K562 (cell line): ENCODE measurements around the gene SIRT2. TPM values are rescaled to one million over a fixed set of nuclear protein-coding genes. Genes with fewer than 3 reads are reported as not detected.

Source experiments
- ATAC-seq: fragments of 200-7000 bp; cut with Tn5 transposase; 3 replicates; pipeline ENCODE4 v1.9.1; 2020; ENCODE audit warnings: moderate library complexity
- BruUV-seq: library from RNA; stranded (reverse); fragments of 400-500 nt; replicated peaks from 2 replicates; lab custom pipeline; 2021; lab: Mats Ljungman, UMichigan
- CTCF ChIA-PET: fragments of 300-600 bp; formaldehyde crosslinking; extraction: SDS; loops from one replicate; lab custom pipeline; 2021; ENCODE audit warnings: low intra/inter-chr PET ratio; lab: Yijun Ruan, JAX
- POLR2A ChIA-PET: fragments of 300-600, 350-650 bp; sonication (Branson Sonifier 250); formaldehyde crosslinking; extraction: SDS; loops from one replicate; lab custom pipeline; 2021; ENCODE audit warnings: antibody characterized with exemption, inconsistent platforms; lab: Yijun Ruan, JAX
- DNase-seq, 4 experiments: peaks; one replicate each; pipeline versions ENCODE4 v3.0.0 to v3.0.0-alpha.2; 2011 to 2018; ENCODE audit warnings: low spot score in 3 of 4, mixed read lengths in 3 of 4; ENCODE audit errors: extremely low read depth in 1 of 4
- FAIRE-seq: peaks from 2 replicates; lab custom pipeline; 2011; peaks lifted over from hg19 to GRCh38; lab: Jason Lieb, UNC
- H2AFZ ChIP-seq: 2 replicates; pipeline ENCODE4 v1.6.0; 2011; ENCODE audit warnings: low read depth, low read length, control low read depth, inconsistent platforms
- H3K27ac ChIP-seq: fragments of 200-600 bp; 3 replicates; pipeline ENCODE4 v1.8.0; 2011; ENCODE audit warnings: low read depth, mild to moderate bottlenecking, control low read depth, inconsistent platforms, low read length, moderate library complexity, mixed read lengths; ENCODE audit errors: extremely low read depth
- H3K27me3 ChIP-seq, 2 experiments: fragments of 300-600 bp in 1 of 2; 2 replicates in 1 of 2; 3 replicates in 1 of 2; pipeline versions ENCODE4 v1.6.0 to v1.8.0; 2011; ENCODE audit warnings: inconsistent platforms in 2 of 2, low read length in 2 of 2, mild to moderate bottlenecking in 1 of 2, mixed read lengths in 1 of 2, moderate library complexity in 1 of 2; ENCODE audit not compliant: control insufficient read depth in 2 of 2, insufficient read depth in 2 of 2
- H3K36me3 ChIP-seq: fragments of 300-600 bp; 3 replicates; pipeline ENCODE4 v1.8.0; 2011; ENCODE audit warnings: mild to moderate bottlenecking, low read length, inconsistent platforms; ENCODE audit not compliant: control insufficient read depth, insufficient read depth
- H3K4me1 ChIP-seq, 2 experiments: fragments of 200-600 bp in 1 of 2; replicated peaks in 1 of 2; 2 replicates in 1 of 2; 3 replicates in 1 of 2; pipeline versions ENCODE4 v1.5.1 to v1.8.0; 2011; ENCODE audit warnings: inconsistent platforms in 2 of 2, low read length in 2 of 2, mild to moderate bottlenecking in 1 of 2, mixed read lengths in 1 of 2, moderate library complexity in 1 of 2; ENCODE audit not compliant: control insufficient read depth in 2 of 2, insufficient read depth in 2 of 2
- H3K4me2 ChIP-seq: 2 replicates; pipeline ENCODE4 v1.6.1; 2011; ENCODE audit warnings: low read length, control low read depth, inconsistent platforms, mixed read lengths; ENCODE audit not compliant: insufficient read depth
- H3K4me3 ChIP-seq: fragments of 200-600 bp; sonication (generic), shearing (Covaris generic); 2 replicates; pipeline ENCODE4 v1.5.1; 2016; ENCODE audit warnings: control low read depth, inconsistent platforms
- H3K79me2 ChIP-seq: fragments of 200-600 bp; 3 replicates; pipeline ENCODE4 v1.8.0; 2011; ENCODE audit warnings: low read length, inconsistent platforms; ENCODE audit not compliant: control insufficient read depth, insufficient read depth
- H3K9ac ChIP-seq, 2 experiments: 2 replicates each; pipeline versions ENCODE4 v1.6.0 to v1.6.1; 2011; ENCODE audit warnings: low read depth in 2 of 2, low read length in 2 of 2, control low read depth in 1 of 2, inconsistent platforms in 1 of 2, mild to moderate bottlenecking in 1 of 2, mixed read lengths in 1 of 2; ENCODE audit not compliant: insufficient read depth in 1 of 2
- H3K9me1 ChIP-seq: one replicate; pipeline ENCODE4 v1.6.0; 2011; ENCODE audit warnings: inconsistent platforms, mild to moderate bottlenecking, low read length, moderate library complexity; ENCODE audit not compliant: control insufficient read depth, insufficient read depth
- H3K9me3 ChIP-seq: replicated peaks from 2 replicates; pipeline ENCODE4 v1.5.1; 2011; ENCODE audit warnings: low read depth, low read length, inconsistent platforms; ENCODE audit not compliant: control insufficient read depth, insufficient read depth
- H4K20me1 ChIP-seq: replicated peaks from 2 replicates; pipeline ENCODE4 v1.6.1; 2011; ENCODE audit warnings: low read length, inconsistent platforms, mixed read lengths; ENCODE audit not compliant: control insufficient read depth, insufficient read depth
- CBFA2T3 ChIP-seq: fragments of 450-650 bp; IDR thresholded peaks from 2 replicates; pipeline ENCODE4 v1.6.1; 2017
- CBX5 ChIP-seq: IDR thresholded peaks from 2 replicates; pipeline ENCODE4 v1.6.1; 2014; ENCODE audit warnings: low read depth, borderline replicate concordance
- CLOCK ChIP-seq: fragments of 250-450 bp; sonication (Bioruptor Pico); IDR thresholded peaks from 2 replicates; pipeline ENCODE4 v1.4.0; 2020; ENCODE audit warnings: mild to moderate bottlenecking, moderate library complexity, borderline replicate concordance
- DDX20 ChIP-seq: fragments of 450-650 bp; IDR thresholded peaks from 2 replicates; pipeline ENCODE4 v1.6.1; 2016; ENCODE audit warnings: missing genetic modification characterization, low read depth, mild to moderate bottlenecking, missing compliant biosample characterization, moderate library complexity
- HMGXB4 ChIP-seq: sonication (generic); formaldehyde crosslinking; IDR thresholded peaks from 2 replicates; pipeline ENCODE4 v1.8.1; 2023; ENCODE audit warnings: mild to moderate bottlenecking, missing genetic modification reagents
- MAFF ChIP-seq: IDR thresholded peaks from 2 replicates; pipeline ENCODE4 v1.6.1; 2012; ENCODE audit warnings: low read length, improper control_type of control experiment
- POLR3A ChIP-seq: IDR thresholded peaks from 2 replicates; pipeline ENCODE4 v1.6.1; 2011; ENCODE audit warnings: borderline replicate concordance, mild to moderate bottlenecking, moderate library complexity; ENCODE audit not compliant: insufficient read length, insufficient read depth; ENCODE audit errors: extremely low read depth
- TSC22D4 ChIP-seq: fragments of 450-650 bp; IDR thresholded peaks from 2 replicates; pipeline ENCODE4 v1.6.1; 2016; ENCODE audit warnings: missing genetic modification characterization, missing biosample characterization, control low read depth
- ZNF3 ChIP-seq: fragments of 250-450 bp; sonication (Bioruptor Pico); IDR thresholded peaks from 2 replicates; pipeline ENCODE4 v1.5.0; 2021; ENCODE audit warnings: mild to moderate bottlenecking, moderate library complexity
- ZNF324 ChIP-seq: fragments of 250-450 bp; sonication (Bioruptor Pico); IDR thresholded peaks from 2 replicates; pipeline ENCODE4 v1.4.0; 2020; ENCODE audit warnings: mild to moderate bottlenecking
- in situ Hi-C: fragments of 300-500 bp; cut with MboI; formaldehyde crosslinking; loops from 4 replicates; pipeline ENCODE4 v1.15.0; 2018; ENCODE audit warnings: inconsistent platforms, mixed read lengths
- intact Hi-C: fragments of 100-400 bp; cut with micrococcal nuclease; formaldehyde crosslinking; loops from 2 replicates; pipeline ENCODE4 v1.14.2; 2022
- polyA plus RNA-seq, 8 experiments: library from polyadenylated mRNA; depleted of rRNA in 4 of 8; stranded (reverse) in 5 of 8; unstranded in 3 of 8; fragments of >200 nt; fragmentation: Nextera tagmentation in 2 of 8; fragmentation: Illumina TruSeq in 1 of 8; extraction: Ambion mirVana in 2 of 8; extraction: Trizol in 1 of 8; gene quantifications; 2 replicates each; pipeline versions ENCODE4 v1.2.1 to v1.2.3, GENCODE V29; 2011 to 2014; ENCODE audit warnings: inconsistent platforms in 1 of 8, missing spikeins in 1 of 8
- total RNA-seq, 7 experiments: library from RNA; depleted of rRNA in 6 of 7; stranded (reverse); fragments of >200 nt in 6 of 7; fragmentation: Illumina TruSeq in 2 of 7; extraction: Trizol in 2 of 7; gene quantifications; 2 replicates each; pipeline versions ENCODE4 v1.2.1 to v1.2.3, GENCODE V29; 2011 to 2021; ENCODE audit warnings: low replicate concordance in 1 of 7

The SIRT2 gene
- total and polyA plus RNA-seq, 9 of the 15 experiments (the other 6 are each of a cell fraction or from before 2014, with no cell fraction given), result 2.3 to 35.2 (median 22.9) TPM

- TF ChIP-seq HMGXB4 (no peak), CLOCK (CRISPR knock-in tag) (no peak)
These were observed 7.6 kb downstream of the SIRT2 start (continued) for GRCh38 chr19:38891771-38892170.

GRCh38 chr19:38890686-38891085 lies 8.7 kb downstream of the SIRT2 start:
- H3K4me1 ChIP-seq, result peaks cover 7 to 26% of the 10 kb centered on the region in 2 experiments; a peak in 4 of 5 replicates
- no peak for TF ChIP-seq CBX5
- no peak for TF ChIP-seq ZNF3 (CRISPR knock-in tag)
- no peak for TF ChIP-seq TSC22D4 (tag)
- TF ChIP-seq ZNF324 (CRISPR knock-in tag), result no peak
- no peak for TF ChIP-seq CBFA2T3
- TF ChIP-seq POLR3A, result no peak
- no peak for TF ChIP-seq DDX20
- no peak for TF ChIP-seq MAFF
- peaks cover 23% of the 10 kb centered on the region; the same call in 2 of the 3 replicates for H3K36me3 ChIP-seq
- H3K4me3 ChIP-seq, result no peak overlapping the region
- no peaks in the 10 kb centered on the region for H3K27me3 ChIP-seq
- H3K27ac ChIP-seq, result no peak overlapping the region
- no peak overlapping the region for H3K4me2 ChIP-seq
- H4K20me1 ChIP-seq, result no peaks in the 10 kb centered on the region
- CTCF ChIA-PET, result no interaction called here
- POLR2A ChIA-PET, result no interaction called here
- FAIRE-seq (no peak), DNase-seq (no peak), ATAC-seq (no peak)
- BruUV-seq, result no TSS peak
- intact Hi-C loops (no loop called here), in situ Hi-C loops (no loop called here)
- H3K9ac ChIP-seq, result no peak overlapping the region; a peak in 1 of 4 replicates
- H3K9me3 ChIP-seq, result no peaks in the 10 kb centered on the region
- no peak overlapping the region for H2AFZ ChIP-seq
- H3K79me2 ChIP-seq, result no peaks in the 10 kb centered on the region
- no peaks in the 10 kb centered on the region for H3K9me1 ChIP-seq
